HepG2 (cell line): ENCODE measurements around the gene RUSF1. TPM values are rescaled to one million over a fixed set of nuclear protein-coding genes. Genes with fewer than 3 reads are reported as not detected.
A peak's percentile ranks its signal among the peaks of the same experiment; 100 is the strongest.

Experiments
- ATAC-seq: fragments of 200-7000 bp; cut with Tn5 transposase; 3 replicates; pipeline ENCODE4 v1.9.1; 2020; ENCODE audit warnings: mild to moderate bottlenecking, moderate library complexity
- BruUV-seq: library from RNA; stranded (reverse); fragments of 400-500 nt; replicated peaks from 2 replicates; lab custom pipeline; 2021; lab: Mats Ljungman, UMichigan
- CTCF ChIA-PET: fragments of 300-600 bp; formaldehyde crosslinking; extraction: SDS; loops from one replicate; lab custom pipeline; 2021; ENCODE audit warnings: low total read pairs, inconsistent platforms, low intra/inter-chr PET ratio; lab: Yijun Ruan, JAX
- POLR2A ChIA-PET: fragments of 350-600 bp; sonication (Branson Sonifier 250); formaldehyde crosslinking; loops from one replicate; lab custom pipeline; 2020; ENCODE audit warnings: antibody characterized with exemption, inconsistent platforms; lab: Yijun Ruan, JAX
- DNase-seq: peaks from one replicate; pipeline ENCODE4 v3.0.0-alpha.2; 2015; ENCODE audit warnings: low spot score
- FAIRE-seq: peaks from 3 replicates; lab custom pipeline; 2011; peaks lifted over from hg19 to GRCh38; lab: Jason Lieb, UNC
- H2AFZ ChIP-seq: one replicate; pipeline ENCODE4 v1.6.1; 2011; ENCODE audit warnings: low read length, inconsistent platforms
- H3K27ac ChIP-seq: fragments of 300-600 bp; 3 replicates; pipeline ENCODE4 v1.8.0; 2011; ENCODE audit warnings: mixed run types, mild to moderate bottlenecking, mixed read lengths, low read length, inconsistent platforms; ENCODE audit not compliant: insufficient read depth; ENCODE audit errors: extremely low read length
- H3K27me3 ChIP-seq, 2 experiments: fragments of 200-600 bp in 1 of 2; 2 replicates in 1 of 2; 3 replicates in 1 of 2; pipeline versions ENCODE4 v1.6.0 to v1.8.0; 2011; ENCODE audit warnings: low read length in 2 of 2, mild to moderate bottlenecking in 2 of 2, moderate library complexity in 2 of 2, inconsistent platforms in 1 of 2; ENCODE audit not compliant: insufficient read depth in 2 of 2, control insufficient read depth in 1 of 2
- H3K36me3 ChIP-seq, 2 experiments: fragments of 200-600 bp in 1 of 2; replicated peaks in 1 of 2; 2 replicates in 1 of 2; 3 replicates in 1 of 2; pipeline versions ENCODE4 v1.5.1 to v1.8.0; 2011; ENCODE audit warnings: low read length in 2 of 2, inconsistent platforms in 1 of 2; ENCODE audit not compliant: insufficient read depth in 2 of 2, control insufficient read depth in 1 of 2
- H3K4me1 ChIP-seq: 2 replicates; pipeline ENCODE4 v1.5.1; 2012; ENCODE audit warnings: low read length, inconsistent platforms; ENCODE audit not compliant: insufficient read depth
- H3K4me2 ChIP-seq: 2 replicates; pipeline ENCODE4 v1.6.0; 2011; ENCODE audit warnings: low read depth, low read length, inconsistent platforms
- H3K4me3 ChIP-seq, 3 experiments: fragments of 200-600 bp in 1 of 3; sonication (generic), shearing (Covaris generic) in 1 of 3; replicated peaks in 1 of 3; 2 replicates each; pipeline ENCODE4 v1.5.1; 2011 to 2016; ENCODE audit warnings: low read length in 3 of 3, inconsistent platforms in 2 of 3, low read depth in 2 of 3, mild to moderate bottlenecking in 2 of 3, control low read depth in 1 of 3, mixed read lengths in 1 of 3; ENCODE audit not compliant: insufficient read depth in 1 of 3
- H3K79me2 ChIP-seq: one replicate; pipeline ENCODE4 v1.6.1; 2011; ENCODE audit warnings: low read length, inconsistent platforms; ENCODE audit not compliant: insufficient read depth
- H3K9ac ChIP-seq: 2 replicates; pipeline ENCODE4 v1.6.0; 2011; ENCODE audit warnings: mild to moderate bottlenecking, low read depth, low read length, inconsistent platforms; ENCODE audit not compliant: insufficient read depth
- H3K9me3 ChIP-seq: 2 replicates; pipeline ENCODE4 v1.5.1; 2012; ENCODE audit warnings: mild to moderate bottlenecking, low read length
- H4K20me1 ChIP-seq: 2 replicates; pipeline ENCODE4 v1.6.0; 2011; ENCODE audit warnings: inconsistent platforms, mild to moderate bottlenecking, low read length, moderate library complexity; ENCODE audit not compliant: insufficient read depth
- DR1 ChIP-seq: sonication (generic); formaldehyde crosslinking; IDR thresholded peaks from 2 replicates; pipeline ENCODE4 v1.8.0; 2021; ENCODE audit warnings: mild to moderate bottlenecking, missing genetic modification reagents, inconsistent platforms
- MBNL3 ChIP-seq: fragments of 250-450 bp; sonication (Bioruptor Pico); conservative IDR thresholded peaks from 2 replicates; pipeline ENCODE4 v1.8.0; 2022; ENCODE audit warnings: mild to moderate bottlenecking, inconsistent platforms
- PCBP2 ChIP-seq: fragments of 200-400 bp; formaldehyde crosslinking; optimal IDR thresholded peaks from 2 replicates; pipeline ENCODE3; 2018; ENCODE audit warnings: low read length, low read depth; ENCODE audit not compliant: poor library complexity, severe bottlenecking
- POLR2G ChIP-seq: fragments of 200-400 bp; formaldehyde crosslinking; IDR thresholded peaks from 2 replicates; pipeline ENCODE4 v1.6.1; 2018; ENCODE audit warnings: mild to moderate bottlenecking, low read depth, low read length, moderate library complexity
- ZFX ChIP-seq: sonication (generic); formaldehyde crosslinking; IDR thresholded peaks from 2 replicates; pipeline ENCODE4 v1.4.0; 2020; ENCODE audit warnings: mild to moderate bottlenecking, low read depth, missing genetic modification reagents, moderate library complexity
- ZNF432 ChIP-seq: sonication (generic); formaldehyde crosslinking; IDR thresholded peaks from 2 replicates; pipeline ENCODE4 v1.5.0; 2020; ENCODE audit warnings: missing genetic modification reagents, mild to moderate bottlenecking, borderline replicate concordance
- ZNF556 ChIP-seq: sonication (generic); formaldehyde crosslinking; IDR thresholded peaks from 2 replicates; pipeline ENCODE4 v1.4.0; 2020; ENCODE audit warnings: mild to moderate bottlenecking, missing genetic modification reagents, borderline replicate concordance
- WGBS: methylation state at CpG from one replicate; pipeline ENCODE4 v1.1.6; 2017; ENCODE audit warnings: low lambda C conversion rate; 5-methylcytosine and 5-hydroxymethylcytosine counted together
- in situ Hi-C: cut with HindIII; loops from 2 replicates; pipeline ENCODE4 v1.10.0; 2017; ENCODE audit warnings: low pct_unique_long_range_greater_than_20kb; ENCODE audit not compliant: extremely low pct_ligation_motif_present
- intact Hi-C: fragments of 100-400 bp; cut with micrococcal nuclease; formaldehyde crosslinking; loops from one replicate; pipeline ENCODE4 v1.10.0; 2022; ENCODE audit not compliant: unreplicated experiment
- polyA plus RNA-seq, 8 experiments: library from polyadenylated mRNA; depleted of rRNA in 3 of 8; stranded (reverse) in 7 of 8; unstranded in 1 of 8; fragments of >200 nt; fragmentation: Illumina TruSeq in 4 of 8; extraction: Trizol in 4 of 8; gene quantifications; 2 replicates each; pipeline versions ENCODE4 v1.2.1 to v1.2.3, GENCODE V29; 2011 to 2016; ENCODE audit warnings: low read depth in 4 of 8, missing spikeins in 1 of 8, mixed read lengths in 1 of 8; ENCODE audit not compliant: insufficient read depth in 1 of 8
- total RNA-seq, 5 experiments: library from RNA; depleted of rRNA; stranded (reverse); fragments of >200 nt; fragmentation: Illumina TruSeq; extraction: Trizol; gene quantifications; 2 replicates each; pipeline ENCODE4 v1.2.3, GENCODE V29; 2016; ENCODE audit warnings: low read depth in 1 of 5
- TF ChIP-seq, protein P1 (sequence below): sonication (generic); formaldehyde crosslinking; IDR thresholded peaks from 2 replicates; pipeline ENCODE4 v1.8.1; 2022; ENCODE audit warnings: mild to moderate bottlenecking, missing genetic modification reagents
- TF ChIP-seq, protein P2 (sequence below): sonication (generic); formaldehyde crosslinking; IDR thresholded peaks from 2 replicates; pipeline ENCODE4 v1.5.1; 2020; ENCODE audit warnings: mild to moderate bottlenecking, missing genetic modification reagents, borderline replicate concordance

The RUSF1 gene
- total and polyA plus RNA-seq, 2 of the 13 experiments (the other 11 are each of a cell fraction or from before 2014, with no cell fraction given) = 40.8 to 50.2 TPM

- Histone ChIP-seq H2AFZ (no peak overlapping the region), H3K27ac (no peak overlapping the region), H3K36me3 (peaks cover 22 to 67% of the 10 kb centered on the region in 2 experiments), H3K4me2 (no peak overlapping the region), H3K79me2 (no peaks in the 10 kb centered on the region), H3K4me3 (no peak overlapping the region), H4K20me1 (no peaks in the 10 kb centered on the region), H3K27me3 (no peaks in the 10 kb centered on the region), H3K9me3 (no peaks in the 10 kb centered on the region), H3K4me1 (peaks cover 17% of the 10 kb centered on the region), H3K9ac (no peak overlapping the region)
- no peak for DNase-seq
- 99% methylated on average over 8 of the region's 8 CpGs for WGBS
- no peak for FAIRE-seq
- intact Hi-C loops = no loop called here
- ChIA-PET POLR2A (interaction anchor here (1.3 to 3.1 kb wide), 2 partner anchors 9 to 39 kb away, joined by 4 to 14 read pairs; partner anchors contain the start of genes ARMC5 and RUSF1), CTCF (no interaction called here)
- TF ChIP-seq PCBP2 = no peak
- no peak for TF ChIP-seq MBNL3 (CRISPR knock-in tag)
- TF ChIP-seq ZFX (CRISPR knock-in tag) = 0 out of 2 replicates have a peak, but pooled peaks have one; percentile 12
- TF ChIP-seq, protein P1, sequence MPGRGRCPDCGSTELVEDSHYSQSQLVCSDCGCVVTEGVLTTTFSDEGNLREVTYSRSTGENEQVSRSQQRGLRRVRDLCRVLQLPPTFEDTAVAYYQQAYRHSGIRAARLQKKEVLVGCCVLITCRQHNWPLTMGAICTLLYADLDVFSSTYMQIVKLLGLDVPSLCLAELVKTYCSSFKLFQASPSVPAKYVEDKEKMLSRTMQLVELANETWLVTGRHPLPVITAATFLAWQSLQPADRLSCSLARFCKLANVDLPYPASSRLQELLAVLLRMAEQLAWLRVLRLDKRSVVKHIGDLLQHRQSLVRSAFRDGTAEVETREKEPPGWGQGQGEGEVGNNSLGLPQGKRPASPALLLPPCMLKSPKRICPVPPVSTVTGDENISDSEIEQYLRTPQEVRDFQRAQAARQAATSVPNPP = no peak
- TF ChIP-seq DR1 (CRISPR knock-in tag) = no peak
- TF ChIP-seq, protein P2, sequence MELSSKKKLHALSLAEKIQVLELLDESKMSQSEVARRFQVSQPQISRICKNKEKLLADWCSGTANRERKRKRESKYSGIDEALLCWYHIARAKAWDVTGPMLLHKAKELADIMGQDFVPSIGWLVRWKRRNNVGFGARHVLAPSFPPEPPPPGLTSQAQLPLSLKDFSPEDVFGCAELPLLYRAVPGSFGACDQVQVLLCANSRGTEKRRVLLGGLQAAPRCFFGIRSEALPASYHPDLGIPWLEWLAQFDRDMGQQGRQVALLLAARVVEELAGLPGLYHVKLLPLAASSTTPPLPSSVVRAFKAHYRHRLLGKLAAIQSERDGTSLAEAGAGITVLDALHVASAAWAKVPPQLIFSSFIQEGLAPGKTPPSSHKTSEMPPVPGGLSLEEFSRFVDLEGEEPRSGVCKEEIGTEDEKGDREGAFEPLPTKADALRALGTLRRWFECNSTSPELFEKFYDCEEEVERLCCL = no peak
- 0 out of 2 replicates have a peak, but pooled peaks have one; percentile 27 for TF ChIP-seq ZNF556
- TF ChIP-seq ZNF432 (CRISPR knock-in tag) = no peak
- 0 out of 2 replicates have a peak, but pooled peaks have one; percentile 0 for TF ChIP-seq POLR2G
- no peak for ATAC-seq
- in situ Hi-C loops = no loop called here
- no TSS peak for BruUV-seq
Measured at GRCh38 chr16:31498493-31498892, 9.7 kb downstream of the RUSF1 start.
